Astrocyte (in vitro differentiated cells and primary cell): ENCODE data around the gene ABLIM2.

Experiments used
- CTCF ChIP-seq: IDR thresholded peaks from 2 replicates; pipeline ENCODE4 v1.5.1; 2011; ENCODE audit warnings: low read depth, mild to moderate bottlenecking, inconsistent platforms, low read length, moderate library complexity; ENCODE audit not compliant: insufficient read depth
- EZH2 ChIP-seq: IDR thresholded peaks from 2 replicates; pipeline ENCODE4 v1.6.1; 2012; ENCODE audit warnings: mild to moderate bottlenecking, low read length, inconsistent platforms; ENCODE audit not compliant: insufficient read depth

DNA sequence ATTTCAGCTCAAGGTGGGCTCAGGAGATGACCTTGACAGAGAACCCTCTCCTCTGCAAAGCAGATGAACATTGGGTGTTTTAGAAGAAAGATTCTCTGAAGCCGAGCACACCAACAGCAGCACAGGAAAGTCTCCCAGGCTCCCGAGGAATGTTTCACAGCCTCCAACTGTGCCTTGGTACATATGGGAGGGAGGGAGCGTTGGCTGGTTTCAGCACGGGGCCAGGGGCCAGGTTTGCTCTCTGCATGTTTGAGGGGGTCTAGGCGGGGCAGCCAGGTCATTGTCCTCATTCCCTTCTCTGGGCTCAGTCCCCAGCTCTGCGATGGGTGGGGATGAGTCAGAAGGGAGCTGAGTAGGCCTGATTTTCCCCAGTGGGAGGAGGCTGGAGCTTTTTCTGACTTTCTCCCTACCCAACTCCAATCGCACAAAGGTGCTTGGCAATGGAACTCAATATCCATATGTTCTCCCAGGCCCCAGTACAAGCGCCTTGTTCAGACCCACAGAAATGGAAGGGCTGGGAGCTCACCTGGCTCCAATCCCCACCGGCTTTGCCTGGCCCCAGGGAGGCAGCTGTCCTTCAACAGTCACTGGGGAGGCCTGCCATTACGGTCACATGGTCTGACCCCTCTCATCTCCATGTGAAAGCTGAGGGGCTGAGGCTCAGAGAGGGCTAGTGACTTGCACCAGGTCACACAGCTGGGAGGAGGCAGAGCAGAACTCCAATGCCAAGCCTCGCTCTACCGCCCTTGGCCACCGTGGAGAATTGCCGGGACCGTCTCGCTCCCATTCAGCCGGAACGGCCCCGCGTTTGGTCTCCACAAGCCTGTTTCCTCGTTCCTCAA, 110.6 kb downstream of the ABLIM2 start:
- TF ChIP-seq CTCF (no peak), EZH2 (no peak)
